Tongue (tissue), 2 donors: ENCODE results near the gene MRS2. TPM values are rescaled to one million over a fixed set of nuclear protein-coding genes. Genes with fewer than 3 reads are reported as not detected.

Source experiments
- small RNA-seq: library from RNA; depleted of rRNA; stranded (forward); fragments of <200 nt; gene quantifications from one replicate; pipeline ENCODE3, GENCODE V24; 2014; ENCODE audit warnings: low replicate concordance
- total RNA-seq: library from RNA; depleted of rRNA; stranded (reverse); fragments of >200 nt; gene quantifications from one replicate; pipeline ENCODE4 v1.2.3, GENCODE V29; 2014

Gene MRS2
- total RNA-seq, 1 donor from 2014 or later = 36.2 TPM

Small RNA genes lying within 50 kb of the gene (small RNA-seq; reads per million reads assigned to genes)
- not detected for gene RNU6-391P

Other genes with a start within 250 kb of the MRS2 start
- gene DCDC2, start 44.9 kb upstream of the MRS2 start, total RNA-seq = 0.21 TPM
- 1.3 TPM for gene GPLD1, start 86.6 kb downstream of the MRS2 start, total RNA-seq
- 15.9 TPM for gene ALDH5A1, start 92.0 kb downstream of the MRS2 start, total RNA-seq
- not detected for gene KIAA0319, start 243.3 kb downstream of the MRS2 start, total RNA-seq